SJSA1 (cell line): ENCODE measurements around the gene SIX6. TPM values are rescaled to one million over a fixed set of nuclear protein-coding genes. Genes with fewer than 3 reads are reported as not detected.
A peak's percentile ranks its signal among the peaks of the same experiment; 100 is the strongest.
"Not testable (repeated sequence)": the region's sequence is repeated elsewhere in the genome, so short reads cannot be mapped to it uniquely, and the experiment has no call there.

Experiments used
- DNase-seq, 2 experiments: peaks; one replicate each; pipeline ENCODE4 v3.0.0-alpha.2; 2015 to 2020; ENCODE audit warnings: low spot score in 2 of 2, low read depth in 1 of 2
- H3K27ac ChIP-seq: fragments of 250-450 bp; sonication (Bioruptor Pico); 2 replicates; pipeline ENCODE4 v1.5.1; 2020; ENCODE audit warnings: mild to moderate bottlenecking, moderate library complexity
- H3K27me3 ChIP-seq: fragments of 250-450 bp; sonication (Bioruptor Pico); replicated peaks from 2 replicates; pipeline ENCODE4 v1.5.1; 2020; ENCODE audit warnings: mild to moderate bottlenecking, moderate library complexity
- H3K36me3 ChIP-seq: fragments of 250-450 bp; sonication (Bioruptor Pico); 2 replicates; pipeline ENCODE4 v1.5.1; 2020; ENCODE audit warnings: mild to moderate bottlenecking
- H3K4me1 ChIP-seq: fragments of 250-450 bp; sonication (Bioruptor Pico); replicated peaks from 2 replicates; pipeline ENCODE4 v1.6.1; 2021; ENCODE audit warnings: mild to moderate bottlenecking
- H3K4me3 ChIP-seq: fragments of 250-450 bp; sonication (Bioruptor Pico); 2 replicates; pipeline ENCODE4 v1.5.1; 2020; ENCODE audit warnings: mild to moderate bottlenecking
- H3K9me3 ChIP-seq: fragments of 250-450 bp; sonication (Bioruptor Pico); replicated peaks from 2 replicates; pipeline ENCODE4 v1.5.1; 2020; ENCODE audit warnings: mild to moderate bottlenecking
- total RNA-seq: library from RNA; depleted of rRNA; stranded (reverse); fragments of >200 nt; shearing (Covaris generic); gene quantifications from 2 replicates; pipeline ENCODE4 v1.2.3, GENCODE V29; 2014; rRNA removed

Gene SIX6
- total RNA-seq: not detected in 2 replicates

DNA sequence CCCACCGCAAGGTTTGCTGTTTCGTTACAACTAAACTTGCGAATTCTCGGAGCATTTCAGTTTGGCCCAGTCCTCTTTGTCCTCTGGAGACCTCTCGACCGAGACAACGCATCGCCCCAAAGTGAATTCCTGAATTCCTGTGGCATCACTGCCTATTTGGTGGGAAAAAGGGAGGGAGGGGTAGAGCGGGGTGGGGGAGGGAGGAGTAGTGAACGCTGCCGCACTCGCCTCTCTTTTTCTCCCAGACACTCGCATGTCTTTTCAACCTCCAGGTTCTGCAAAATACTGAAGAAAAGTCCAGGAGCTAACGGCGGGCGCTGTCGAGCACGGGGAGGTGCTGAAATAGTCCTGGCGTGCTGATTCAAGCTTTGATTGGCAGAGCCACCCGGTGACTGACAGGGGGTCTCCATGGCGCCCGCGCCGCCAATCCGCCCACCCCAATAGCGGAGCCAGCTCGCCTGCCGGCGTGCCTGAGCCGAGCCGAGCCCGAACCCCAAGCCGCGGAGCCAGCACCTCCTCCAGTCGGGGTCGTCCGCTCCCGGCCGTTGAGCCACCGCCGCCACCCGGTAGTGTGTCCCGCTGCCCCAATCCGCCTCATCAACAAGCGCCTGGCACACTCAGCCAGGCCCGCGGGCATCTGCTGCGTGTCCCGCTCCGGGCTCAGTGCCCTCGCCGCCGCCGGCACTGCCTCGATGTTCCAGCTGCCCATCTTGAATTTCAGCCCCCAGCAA, at the start of gene SIX6:
TSS of gene SIX6 (plus strand) at position 440 of the 731 bp plus-strand sequence. CDS start at position 693, 253 bp downstream.
- no peak for DNase-seq
- H3K27me3 ChIP-seq: peaks cover 37% of the 10 kb centered on the region

DNA sequence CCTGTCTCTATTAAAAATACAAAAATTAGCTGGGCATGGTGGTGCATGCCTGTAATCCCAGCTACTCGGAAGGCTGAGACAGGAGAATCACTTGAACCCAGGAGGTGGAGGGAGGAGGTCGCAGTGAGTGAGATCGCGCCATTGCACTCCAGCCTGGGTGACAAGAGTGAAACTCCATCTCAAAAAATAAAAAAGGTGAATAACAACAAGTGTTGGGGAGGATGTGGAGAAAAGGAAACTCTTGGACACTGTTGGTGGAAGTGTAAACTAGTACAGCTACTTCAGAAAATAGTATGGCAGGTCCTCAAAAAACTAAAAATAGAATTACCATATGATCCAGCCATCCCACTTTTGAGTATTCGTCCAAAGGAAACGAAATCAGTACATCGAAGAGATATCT, 28.7 kb upstream of the SIX6 start:
- not testable (repeated sequence) for H3K4me1 ChIP-seq, H3K9me3 ChIP-seq, H3K27ac ChIP-seq, H3K4me3 ChIP-seq, DNase-seq, H3K36me3 ChIP-seq
- peaks cover 13% of the 10 kb centered on the region for H3K27me3 ChIP-seq

More for the DNA sequence above, at the start of gene SIX6:
- H3K4me3 ChIP-seq: no peak within 1 kb of the TSS
- H3K27ac ChIP-seq: no peak within 1 kb of the TSS
- no peaks in the 10 kb centered on the region for H3K9me3 ChIP-seq
- no peaks in the 10 kb centered on the region for H3K4me1 ChIP-seq
- no peaks in the 10 kb centered on the region for H3K36me3 ChIP-seq

DNA sequence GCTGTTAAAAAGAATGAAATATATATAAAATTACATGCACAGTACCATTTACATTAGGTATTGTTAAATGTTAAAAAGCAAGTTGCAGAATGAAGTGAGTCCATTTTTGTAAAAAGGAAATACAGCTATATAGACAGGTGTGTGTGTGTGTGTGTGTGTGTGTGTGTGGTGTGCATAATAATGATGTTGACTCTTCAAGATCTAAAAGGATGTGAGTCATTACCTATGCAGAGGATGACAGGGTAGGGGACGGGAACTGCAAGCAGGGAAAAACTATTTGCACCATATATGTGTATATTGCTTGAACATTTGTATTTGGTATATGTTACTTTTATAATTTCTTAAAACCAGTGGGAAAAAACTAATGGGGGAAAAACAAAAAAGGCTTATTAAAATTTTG, 26.2 kb upstream of the SIX6 start:
- no peak for DNase-seq
- Histone ChIP-seq H3K36me3 (no peaks in the 10 kb centered on the region), H3K27ac (no peak overlapping the region), H3K27me3 (peaks cover 38% of the 10 kb centered on the region), H3K4me1 (no peaks in the 10 kb centered on the region), H3K4me3 (no peak overlapping the region), H3K9me3 (no peaks in the 10 kb centered on the region)

DNA sequence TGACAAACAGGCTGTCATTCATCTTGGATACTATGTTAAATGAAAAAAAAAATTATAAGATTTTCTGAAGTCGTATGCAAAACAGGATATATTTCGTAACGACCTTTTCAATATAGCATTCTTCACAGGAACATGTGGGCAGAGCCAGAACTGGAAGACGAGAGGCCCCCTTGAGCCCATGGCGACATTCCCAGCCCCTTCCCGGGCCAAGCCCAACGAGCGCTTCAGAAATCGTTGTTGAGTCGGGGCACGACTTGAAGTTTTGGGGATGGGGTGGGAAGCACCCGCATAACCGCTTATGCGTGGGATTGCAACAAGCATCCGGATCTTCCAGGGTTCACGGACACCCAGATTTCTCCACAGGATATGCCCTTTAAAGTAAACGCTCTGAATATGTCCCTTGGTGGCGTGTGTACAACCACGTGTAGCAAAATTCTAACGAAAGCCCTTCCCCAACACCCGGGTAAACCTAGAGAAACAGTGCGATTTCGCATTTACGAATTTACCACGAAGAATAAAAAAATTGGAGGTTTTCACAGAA, 23.8 kb upstream of the SIX6 start:
- Histone ChIP-seq H3K36me3 (no peaks in the 10 kb centered on the region), H3K27ac (no peak overlapping the region), H3K4me1 (no peaks in the 10 kb centered on the region), H3K27me3 (peaks cover 39% of the 10 kb centered on the region), H3K4me3 (peak overlapping the region; percentile 32), H3K9me3 (no peaks in the 10 kb centered on the region)
- DNase-seq: peak in 1 of 2 experiments; percentile 3

DNA sequence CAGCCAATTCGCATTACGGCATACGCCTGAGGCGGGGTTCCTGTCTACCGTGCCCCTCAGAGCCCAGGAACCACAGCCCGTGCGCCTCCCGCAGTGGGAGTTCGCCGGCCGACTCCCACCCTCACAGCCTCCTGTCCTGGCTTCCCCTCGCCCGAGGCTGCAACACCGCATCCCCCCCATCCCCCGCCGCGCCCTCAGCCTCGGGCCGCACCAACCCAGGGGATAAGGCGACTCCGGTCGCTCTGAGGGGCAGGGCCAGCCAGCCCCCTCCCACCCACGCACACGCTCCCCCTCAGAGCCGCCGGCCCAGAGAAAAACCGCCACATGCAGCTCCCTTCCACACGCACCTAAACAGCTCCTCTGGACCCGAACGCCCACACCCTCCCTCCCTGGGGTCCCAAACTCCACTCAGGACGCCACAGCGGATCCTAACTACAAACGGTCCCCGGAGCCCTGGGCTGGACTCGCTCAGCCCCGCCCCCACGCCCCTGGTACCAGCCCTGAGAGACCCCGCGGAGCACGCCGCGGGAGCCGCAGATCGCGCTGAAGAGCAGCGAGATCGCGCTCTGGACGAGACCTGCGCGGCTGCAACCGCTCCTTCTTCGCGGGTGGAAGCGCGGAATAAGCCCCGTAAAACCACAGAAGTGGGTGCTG, 23.2 kb upstream of the SIX6 start, which contains the start of gene C14orf39:
TSS of gene C14orf39 (minus strand) at position 466 of the 654 bp plus-strand sequence. CDS start 985 bp downstream, outside the sequence.
- Histone ChIP-seq H3K27me3 (peaks cover 39% of the 10 kb centered on the region), H3K27ac (no peak within 1 kb of the TSS), H3K36me3 (no peaks in the 10 kb centered on the region), H3K4me3 (peak within 1 kb of the TSS; percentile 32), H3K9me3 (no peaks in the 10 kb centered on the region), H3K4me1 (no peaks in the 10 kb centered on the region)
- DNase-seq: peak in 1 of 2 experiments; percentile 9

DNA sequence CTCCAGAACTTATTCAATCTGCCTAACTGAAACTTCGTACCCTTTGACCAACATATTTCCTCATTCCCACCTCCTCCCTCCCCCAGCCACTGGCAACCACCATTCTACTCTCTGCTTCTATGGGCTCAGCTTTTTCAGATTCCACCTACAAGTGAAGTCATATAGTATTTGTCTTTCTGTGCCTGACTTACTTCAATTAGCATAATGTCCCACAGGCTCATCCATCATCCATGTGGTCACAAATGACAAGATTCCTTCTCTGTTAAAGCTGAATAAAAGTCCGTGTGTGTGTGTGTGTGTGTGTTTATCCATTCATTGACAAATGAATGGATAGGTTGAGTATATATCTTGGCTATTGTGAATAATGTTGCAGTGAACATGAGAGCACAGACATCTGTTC, 21.7 kb upstream of the SIX6 start:
- no peak overlapping the region for H3K4me3 ChIP-seq
- no peaks in the 10 kb centered on the region for H3K4me1 ChIP-seq
- DNase-seq: no peak
- no peaks in the 10 kb centered on the region for H3K36me3 ChIP-seq
- no peaks in the 10 kb centered on the region for H3K9me3 ChIP-seq
- no peak overlapping the region for H3K27ac ChIP-seq
- peaks cover 39% of the 10 kb centered on the region for H3K27me3 ChIP-seq

DNA sequence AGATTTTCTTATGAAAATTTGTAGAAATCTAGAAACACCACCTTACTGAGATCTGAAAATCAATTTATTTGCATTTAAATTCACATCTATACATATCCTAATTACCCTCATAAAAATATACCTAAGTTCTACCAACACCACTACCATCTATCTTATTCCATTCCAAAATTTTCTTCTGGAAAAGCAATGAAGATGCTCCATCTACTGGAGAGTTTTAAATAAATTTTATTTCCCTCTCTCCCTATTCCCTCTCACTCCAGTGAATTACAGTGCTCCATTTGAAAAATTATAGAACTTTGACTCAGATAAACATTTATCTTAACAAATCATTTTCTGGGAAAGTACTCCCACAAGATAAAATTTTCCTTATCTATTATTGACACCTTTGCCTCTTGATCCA, 20.8 kb upstream of the SIX6 start:
- Histone ChIP-seq H3K4me3 (no peak overlapping the region), H3K27me3 (peaks cover 39% of the 10 kb centered on the region), H3K4me1 (no peaks in the 10 kb centered on the region), H3K36me3 (no peaks in the 10 kb centered on the region), H3K27ac (no peak overlapping the region), H3K9me3 (no peaks in the 10 kb centered on the region)
- DNase-seq: no peak

DNA sequence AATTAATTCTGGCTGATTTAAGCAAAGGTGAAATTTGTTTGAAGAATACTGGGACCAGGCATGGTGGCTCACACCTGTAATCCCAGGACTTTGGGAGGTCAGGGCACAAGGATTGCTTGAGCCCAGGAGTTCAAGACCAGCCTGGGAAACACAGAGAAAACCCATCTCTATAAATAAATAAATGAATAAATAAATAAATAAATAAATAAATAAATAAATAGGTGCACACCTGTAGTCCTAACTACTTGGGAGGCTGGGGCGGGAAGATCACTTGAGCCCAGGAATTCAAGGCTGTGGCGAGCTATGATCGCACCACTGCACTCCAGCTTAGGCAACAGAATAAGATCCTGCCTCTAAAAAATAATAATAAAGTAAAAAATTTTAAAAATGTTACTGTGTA, 18.7 kb upstream of the SIX6 start:
- peaks cover 26% of the 10 kb centered on the region for H3K27me3 ChIP-seq
- DNase-seq: no peak
- no peaks in the 10 kb centered on the region for H3K9me3 ChIP-seq
- no peak overlapping the region for H3K4me3 ChIP-seq
- no peaks in the 10 kb centered on the region for H3K36me3 ChIP-seq
- no peaks in the 10 kb centered on the region for H3K4me1 ChIP-seq
- H3K27ac ChIP-seq: no peak overlapping the region

DNA sequence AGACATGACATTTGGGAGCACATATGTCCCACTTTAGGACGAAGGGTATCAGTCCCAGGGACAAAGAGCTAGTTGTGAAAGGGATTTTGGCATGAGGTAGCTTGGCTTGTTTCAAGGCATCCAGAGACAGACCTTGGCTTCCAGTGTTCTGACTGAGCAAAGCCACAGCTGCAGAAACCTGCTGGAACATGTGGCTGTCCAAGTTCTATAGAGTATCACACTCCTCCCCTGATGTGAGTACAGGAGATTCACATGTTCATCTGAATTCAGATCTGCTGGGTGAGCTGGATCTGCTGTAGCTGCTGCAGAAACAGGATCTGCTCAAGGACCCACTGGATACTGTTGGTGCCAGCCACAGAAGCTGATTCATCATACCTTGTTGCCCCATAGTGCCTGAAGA, 13.0 kb upstream of the SIX6 start:
- no peaks in the 10 kb centered on the region for H3K4me1 ChIP-seq
- H3K27me3 ChIP-seq: no peaks in the 10 kb centered on the region
- no peak for DNase-seq
- H3K9me3 ChIP-seq: no peaks in the 10 kb centered on the region
- H3K27ac ChIP-seq: no peak overlapping the region
- no peak overlapping the region for H3K4me3 ChIP-seq
- no peaks in the 10 kb centered on the region for H3K36me3 ChIP-seq

DNA sequence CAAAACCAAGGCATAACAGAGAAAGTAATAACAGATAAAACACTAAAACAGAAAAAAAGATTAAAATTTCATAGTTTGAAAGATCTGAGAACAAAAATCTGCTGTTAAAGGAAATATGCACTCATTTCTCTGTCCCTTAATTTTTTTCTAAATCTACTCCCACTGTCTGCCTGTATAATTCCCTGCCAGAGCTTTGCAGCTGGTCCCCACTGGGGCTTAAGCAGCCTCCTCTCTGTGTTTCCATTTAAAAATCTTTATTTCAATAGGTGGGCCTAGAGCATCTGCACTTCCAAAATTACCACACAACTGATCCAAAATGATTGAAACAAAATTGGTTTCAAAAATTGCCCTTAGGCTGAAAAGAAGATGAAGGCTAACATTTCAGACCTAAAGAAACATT, 6.4 kb upstream of the SIX6 start:
- Histone ChIP-seq H3K9me3 (no peaks in the 10 kb centered on the region), H3K4me1 (no peaks in the 10 kb centered on the region), H3K36me3 (no peaks in the 10 kb centered on the region), H3K27me3 (0 out of 2 replicates have a peak, but pooled peaks cover 8% of the 10 kb centered on the region), H3K4me3 (no peak overlapping the region), H3K27ac (no peak overlapping the region)
- no peak for DNase-seq

DNA sequence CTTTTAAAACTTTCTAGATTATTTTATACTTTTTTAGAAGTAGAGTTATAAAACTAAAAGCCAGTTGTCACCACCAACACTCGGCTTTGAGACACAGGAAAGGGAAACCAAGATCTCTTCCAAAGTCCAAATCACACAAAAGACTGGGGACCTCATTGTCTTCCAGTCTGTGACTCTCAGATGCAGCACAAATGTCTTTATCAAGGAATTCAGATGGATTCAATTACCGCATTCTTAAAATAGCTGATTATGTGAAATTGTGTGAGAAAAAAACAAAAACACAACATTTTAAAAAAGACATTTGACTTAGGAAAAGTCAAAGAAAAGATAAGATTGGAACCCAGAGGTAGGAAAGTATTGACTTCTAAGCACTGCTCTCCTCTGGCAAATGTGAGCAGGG, 3.5 kb upstream of the SIX6 start:
- Histone ChIP-seq H3K36me3 (no peaks in the 10 kb centered on the region), H3K4me3 (no peak overlapping the region), H3K27ac (no peak overlapping the region), H3K4me1 (no peaks in the 10 kb centered on the region), H3K27me3 (peaks cover 23% of the 10 kb centered on the region), H3K9me3 (no peaks in the 10 kb centered on the region)
- no peak for DNase-seq

DNA sequence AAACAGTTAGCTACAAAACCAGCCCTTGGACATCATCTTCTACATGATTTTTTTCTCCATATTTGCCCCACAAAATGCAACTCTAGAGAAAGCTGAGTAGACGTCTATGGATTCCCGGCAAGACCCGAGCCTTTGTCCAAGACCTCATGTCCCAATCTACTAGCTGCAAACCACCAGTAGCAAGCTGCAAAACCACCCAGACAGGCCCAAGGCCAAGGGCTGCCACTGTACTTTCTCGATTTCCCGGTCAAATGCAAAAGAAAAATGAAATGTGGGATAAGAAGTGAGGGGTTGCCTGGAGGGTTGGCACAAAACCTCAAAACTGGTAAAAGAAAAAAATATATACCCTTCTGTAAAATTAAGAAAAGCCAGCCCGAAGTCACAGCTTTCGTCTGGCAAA, 2.9 kb upstream of the SIX6 start:
- Histone ChIP-seq H3K4me1 (no peaks in the 10 kb centered on the region), H3K36me3 (no peaks in the 10 kb centered on the region), H3K4me3 (no peak overlapping the region), H3K27me3 (peaks cover 23% of the 10 kb centered on the region), H3K9me3 (no peaks in the 10 kb centered on the region), H3K27ac (no peak overlapping the region)
- DNase-seq: no peak

DNA sequence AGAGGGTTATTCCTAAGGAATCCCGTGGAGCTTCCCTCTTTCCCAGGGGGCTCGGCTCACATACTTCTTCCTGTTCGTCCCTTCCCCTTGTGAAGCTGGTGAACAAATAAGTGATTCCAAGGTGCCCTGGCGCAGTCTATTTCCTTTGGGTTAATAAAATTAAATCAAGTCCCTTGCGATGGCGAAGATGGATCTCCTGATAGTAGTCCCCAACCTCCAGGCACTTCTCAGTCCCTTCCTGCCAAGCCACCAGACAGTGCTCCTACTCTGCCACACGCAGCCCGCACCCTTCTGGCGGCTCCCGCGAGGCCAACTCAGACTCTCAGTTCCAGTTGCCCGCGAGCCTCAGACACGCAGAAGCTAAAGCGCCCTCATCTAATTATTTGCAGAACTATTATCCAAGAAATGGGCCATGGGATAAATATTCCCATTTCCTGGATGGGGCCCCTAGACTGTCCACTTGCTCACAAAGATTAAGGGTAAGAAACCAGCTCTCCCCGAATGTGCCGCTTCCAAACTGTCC, 2.4 kb upstream of the SIX6 start:
- H3K4me1 ChIP-seq: no peaks in the 10 kb centered on the region
- no peak overlapping the region for H3K27ac ChIP-seq
- no peak overlapping the region for H3K4me3 ChIP-seq
- H3K27me3 ChIP-seq: peaks cover 23% of the 10 kb centered on the region
- H3K36me3 ChIP-seq: no peaks in the 10 kb centered on the region
- DNase-seq: no peak
- H3K9me3 ChIP-seq: no peaks in the 10 kb centered on the region
